Measurements from ENCODE around the gene TMC8. TPM values are rescaled to one million over a fixed set of nuclear protein-coding genes. Genes with fewer than 3 reads are reported as not detected.

Gene TMC8
- total and polyA plus RNA-seq, 8 donors = 0.51 to 6.0 (median 2.2) TPM

DNA sequence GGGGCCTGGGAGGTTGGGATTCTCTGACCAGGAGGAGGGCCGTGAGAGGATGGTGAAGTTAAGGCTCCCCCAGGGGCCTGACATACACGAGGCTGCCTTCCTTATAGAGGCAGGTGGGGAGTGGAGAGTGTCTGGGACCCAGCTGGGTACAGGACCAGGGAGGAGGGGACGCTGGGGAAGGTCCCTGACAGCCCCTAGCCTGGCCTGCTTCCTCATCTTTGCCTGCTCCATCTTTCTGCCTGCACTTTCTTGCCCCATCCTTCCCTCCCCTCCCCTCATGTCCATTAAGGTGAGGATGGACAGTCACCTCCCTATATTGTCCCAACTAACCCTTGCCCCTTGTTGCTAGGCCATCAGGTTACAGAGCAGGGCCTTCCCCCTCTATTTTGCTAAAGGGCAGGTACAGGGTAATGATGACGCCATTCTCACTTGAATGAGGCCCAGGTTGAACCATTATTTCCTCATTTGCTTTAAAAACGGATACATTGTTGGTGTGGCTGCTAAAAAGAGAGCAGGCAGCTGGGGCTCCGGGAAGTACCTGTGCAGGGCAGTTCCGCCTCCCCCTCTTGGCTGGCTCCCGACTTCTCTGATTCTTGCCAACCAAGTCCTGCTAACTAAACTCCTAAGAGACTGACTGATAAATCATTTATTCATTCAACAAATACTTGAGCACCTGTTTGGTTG is 16.9 kb downstream of the TMC8 start:
- Histone ChIP-seq H3K4me3 (no peak overlapping the region), H3K36me3 (no peaks in the 10 kb centered on the region), H3K4me1 (peaks cover 24 to 52% (median 48%) of the 10 kb centered on the region in 3 donors), H3K9me3 (no peaks in the 10 kb centered on the region), H3K27me3 (no peaks in the 10 kb centered on the region), H3K27ac (peak overlapping the region in 3 of 4 donors; percentile 2 to 81 (median 16))
- WGBS, 2 donors = 47 to 49% methylated on average over 7 to 8 of the region's 8 CpGs
- DNase-seq (peak in 5 of 6 donors; percentile 55 to 66 (median 64)), FAIRE-seq (no peak), ATAC-seq (peak in 1 of 4 donors; percentile 27)
- intact Hi-C loops (cut with DNase I) = no loop called here
- TF ChIP-seq, protein P1, sequence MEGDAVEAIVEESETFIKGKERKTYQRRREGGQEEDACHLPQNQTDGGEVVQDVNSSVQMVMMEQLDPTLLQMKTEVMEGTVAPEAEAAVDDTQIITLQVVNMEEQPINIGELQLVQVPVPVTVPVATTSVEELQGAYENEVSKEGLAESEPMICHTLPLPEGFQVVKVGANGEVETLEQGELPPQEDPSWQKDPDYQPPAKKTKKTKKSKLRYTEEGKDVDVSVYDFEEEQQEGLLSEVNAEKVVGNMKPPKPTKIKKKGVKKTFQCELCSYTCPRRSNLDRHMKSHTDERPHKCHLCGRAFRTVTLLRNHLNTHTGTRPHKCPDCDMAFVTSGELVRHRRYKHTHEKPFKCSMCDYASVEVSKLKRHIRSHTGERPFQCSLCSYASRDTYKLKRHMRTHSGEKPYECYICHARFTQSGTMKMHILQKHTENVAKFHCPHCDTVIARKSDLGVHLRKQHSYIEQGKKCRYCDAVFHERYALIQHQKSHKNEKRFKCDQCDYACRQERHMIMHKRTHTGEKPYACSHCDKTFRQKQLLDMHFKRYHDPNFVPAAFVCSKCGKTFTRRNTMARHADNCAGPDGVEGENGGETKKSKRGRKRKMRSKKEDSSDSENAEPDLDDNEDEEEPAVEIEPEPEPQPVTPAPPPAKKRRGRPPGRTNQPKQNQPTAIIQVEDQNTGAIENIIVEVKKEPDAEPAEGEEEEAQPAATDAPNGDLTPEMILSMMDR (IDR thresholded peaks at IDR 0.05) = no peak

DNA sequence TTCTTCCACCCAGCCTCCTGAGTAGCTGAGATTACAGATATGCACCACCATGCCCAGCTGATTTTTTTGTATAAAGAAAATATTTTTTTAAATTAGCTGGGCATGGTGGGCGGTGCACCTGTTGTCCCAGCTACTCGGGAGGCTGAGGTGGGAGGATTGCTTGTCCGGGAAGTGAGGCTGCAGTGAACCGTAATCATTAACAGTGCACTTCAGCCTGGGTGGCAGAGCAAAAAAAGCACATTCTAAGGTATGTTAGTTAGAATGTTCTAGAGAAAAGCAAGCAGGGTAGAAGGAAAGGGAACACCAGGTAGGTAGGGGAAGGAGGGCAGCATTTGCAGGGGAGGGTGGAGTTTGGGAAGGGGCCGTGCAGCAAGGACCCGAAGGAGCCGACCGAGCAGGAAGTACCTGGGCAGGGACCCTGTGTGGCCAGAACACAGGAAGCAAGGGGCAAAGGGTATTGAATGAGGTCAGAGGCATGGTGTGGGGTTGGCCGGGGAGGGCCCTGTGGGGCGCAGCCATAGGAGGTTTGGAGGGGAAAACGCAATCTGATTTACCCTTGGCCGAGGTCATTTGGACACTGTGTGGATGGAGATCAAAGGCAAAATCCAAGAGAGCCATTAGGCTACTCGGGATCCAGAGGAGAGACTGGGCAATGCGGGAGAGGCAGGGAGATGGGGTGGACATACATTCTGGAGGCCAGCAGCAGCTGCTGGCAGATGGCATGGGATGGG is 17.9 kb downstream of the TMC8 start:
- peak in 1 of 6 donors; percentile 5 for DNase-seq
- peaks cover 22 to 50% (median 47%) of the 10 kb centered on the region in 3 donors for H3K4me1 ChIP-seq
- H3K9me3 ChIP-seq = no peaks in the 10 kb centered on the region
- H3K36me3 ChIP-seq = no peaks in the 10 kb centered on the region
- TF ChIP-seq, protein P1 (IDR thresholded peaks at IDR 0.05) = no peak
- no peak for ATAC-seq
- H3K27me3 ChIP-seq = no peaks in the 10 kb centered on the region
- intact Hi-C loops (cut with DNase I) = no loop called here
- WGBS, 2 donors = 73 to 76% methylated on average over 14 of the region's 14 CpGs
- no peak overlapping the region for H3K4me3 ChIP-seq
- FAIRE-seq = no peak
- H3K27ac ChIP-seq = peak overlapping the region in 1 of 4 donors; percentile 2

DNA sequence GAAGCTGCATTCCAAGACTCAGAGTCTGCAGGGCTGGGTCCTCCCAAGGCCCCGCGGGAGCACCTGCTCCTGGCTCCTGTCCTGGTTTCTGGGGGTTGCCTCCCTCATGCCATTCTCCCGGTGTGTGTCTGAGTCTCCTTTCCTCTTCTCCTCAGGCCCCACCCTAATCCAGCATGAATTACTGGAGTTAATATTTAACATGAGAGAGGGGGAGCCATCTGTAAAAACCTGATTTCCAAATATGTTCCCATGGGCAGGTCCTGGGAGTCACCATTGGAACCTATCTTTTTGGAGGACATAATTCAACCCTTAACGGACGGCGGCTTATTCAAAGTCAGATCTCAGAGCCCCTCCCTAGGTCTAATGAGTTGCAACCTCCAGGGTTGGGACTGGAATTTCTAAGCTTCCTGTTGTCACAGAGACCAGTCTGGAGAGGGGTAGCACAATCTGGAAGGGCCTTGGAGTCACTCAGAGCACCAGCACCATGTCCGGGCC is 21.0 kb downstream of the TMC8 start:
- H3K4me3 ChIP-seq = no peak overlapping the region
- no peaks in the 10 kb centered on the region for H3K9me3 ChIP-seq
- intact Hi-C loops (cut with DNase I) = no loop called here
- 25 to 28% methylated on average over 7 of the region's 7 CpGs for WGBS, 2 donors
- TF ChIP-seq, protein P1 (IDR thresholded peaks at IDR 0.05) = no peak
- ATAC-seq (peak in 3 of 4 donors; percentile 60 to 76 (median 66)), FAIRE-seq (no peak), DNase-seq (peak in 3 of 6 donors; percentile 18 to 34 (median 32))
- no peaks in the 10 kb centered on the region for H3K27me3 ChIP-seq
- H3K36me3 ChIP-seq = no peaks in the 10 kb centered on the region
- H3K27ac ChIP-seq = peak overlapping the region in 3 of 4 donors; percentile 28 to 62 (median 52)
- H3K4me1 ChIP-seq = peaks cover 0 to 23% (median 21%) of the 10 kb centered on the region in 3 donors

DNA sequence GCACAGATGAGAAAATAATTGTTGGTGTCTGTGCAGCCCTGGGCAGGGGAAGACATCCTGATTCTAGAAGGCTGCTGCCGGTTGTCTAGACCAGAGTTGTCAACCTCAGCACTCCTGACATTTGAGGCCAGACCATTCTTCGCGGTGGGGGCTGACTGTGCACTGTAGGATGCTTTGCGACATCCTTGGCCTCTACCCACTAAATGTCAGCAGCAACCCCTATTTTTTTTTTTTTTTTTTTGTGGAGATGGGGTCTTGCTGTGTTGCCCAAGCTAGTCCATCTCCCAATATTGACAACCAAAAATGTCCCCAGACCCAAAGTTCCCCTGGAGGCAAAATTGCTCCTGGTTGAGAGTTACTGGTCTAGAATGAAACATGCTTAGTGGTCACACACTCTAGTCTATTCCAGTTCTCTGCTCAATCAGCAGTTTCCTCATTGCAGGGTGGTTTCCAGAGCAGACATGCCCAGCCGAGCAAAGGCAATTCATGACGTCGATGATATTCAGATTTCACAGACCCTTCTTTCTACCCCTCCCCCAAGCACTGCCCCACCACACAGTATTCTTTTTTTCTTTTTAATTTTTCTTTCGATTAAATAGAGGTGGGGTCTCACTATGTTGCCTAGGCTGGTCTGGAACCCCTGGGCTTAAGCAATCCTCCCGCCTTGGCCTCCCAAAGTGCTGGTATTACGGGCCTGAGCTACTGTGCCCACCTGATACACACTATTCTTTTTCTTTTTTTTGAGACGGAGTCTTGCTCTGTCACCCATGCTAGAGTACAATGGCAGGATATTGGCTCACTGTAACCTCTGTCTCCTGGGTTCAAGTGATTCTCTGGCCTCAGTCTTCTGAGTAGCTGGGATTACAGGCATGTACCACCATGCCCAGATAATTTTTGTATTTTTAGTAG is 24.6 kb downstream of the TMC8 start:
- Histone ChIP-seq H3K27ac (peak overlapping the region in 1 of 4 donors; percentile 15), H3K4me3 (no peak overlapping the region), H3K36me3 (no peaks in the 10 kb centered on the region), H3K9me3 (no peaks in the 10 kb centered on the region), H3K4me1 (peaks cover 0 to 13% (median 9%) of the 10 kb centered on the region in 3 donors), H3K27me3 (no peaks in the 10 kb centered on the region)
- FAIRE-seq = no peak
- WGBS, 2 donors = 85 to 88% methylated on average over 11 of the region's 11 CpGs
- DNase-seq = no peak
- intact Hi-C loops (cut with DNase I) = no loop called here
- ATAC-seq = peak in 2 of 4 donors; percentile 59 to 65
- TF ChIP-seq, protein P1 (IDR thresholded peaks at IDR 0.05) = no peak

Measured in pancreas (tissue), 10 donors.